ENCODE measurements around the gene NOG.

Gene NOG

GRCh38 chr17:56638591-56639051, 45.1 kb downstream of the NOG start:
- DNase-seq, result no peak

GRCh38 chr17:56639517-56639916, 46.0 kb downstream of the NOG start:
- no peak for DNase-seq

- no peak for DNase-seq
Observed at GRCh38 chr17:56640116-56640515, 46.6 kb downstream of the NOG start.

- no peak for DNase-seq
Observed at GRCh38 chr17:56641373-56641772, 47.9 kb downstream of the NOG start.

- DNase-seq, result no peak
Observed at GRCh38 chr17:56641894-56642293, 48.4 kb downstream of the NOG start.

GRCh38 chr17:56642424-56642823, 48.9 kb downstream of the NOG start:
- DNase-seq, result no peak

All from stimulated activated CD4-positive, alpha-beta T cell treated with anti-CD3 and anti-CD28 coated beads, Interleukin-2, amount 100 ng/mL, for 48 hours (primary cell).